Measurements from ENCODE around the gene ZNF415.

The ZNF415 gene

DNA sequence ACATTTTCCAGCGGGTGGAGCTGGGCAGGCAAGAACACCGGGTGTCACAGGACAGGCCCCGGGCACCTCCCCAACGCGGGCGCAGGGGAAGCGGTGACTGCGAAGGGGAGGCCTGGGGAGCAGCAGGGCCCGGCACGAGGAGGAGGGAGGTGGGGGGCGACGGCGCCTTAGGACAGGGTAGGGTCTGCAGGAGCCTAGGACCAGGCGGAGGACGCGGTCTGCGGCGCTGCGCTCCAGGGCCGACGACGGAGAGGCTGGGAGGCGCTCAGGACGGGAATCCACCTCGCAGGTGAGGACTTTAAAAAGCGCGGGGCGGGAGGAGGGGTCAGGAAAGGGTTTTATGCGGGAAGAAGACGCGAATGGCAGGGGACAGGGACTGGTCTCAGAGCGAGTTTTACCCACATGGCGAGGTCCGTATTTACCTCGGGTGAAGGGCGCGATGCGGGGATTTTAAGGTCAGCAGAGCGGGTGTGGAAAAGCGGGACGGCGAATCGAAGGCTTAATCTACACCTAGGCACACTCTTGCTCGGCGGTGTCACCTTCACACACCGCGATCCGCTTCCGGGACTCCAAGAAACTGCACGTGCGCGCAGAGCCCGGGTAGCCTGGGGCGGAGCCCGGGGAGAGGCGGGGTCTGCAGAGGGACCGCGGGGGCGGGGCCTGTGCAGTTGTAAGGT, 74.7 kb downstream of the ZNF415 start:
- no peak for DNase-seq (ENCODE audit: low read depth in 1 of 2, low spot score in 1 of 2)
